LNCaP clone FGC (cell line): ENCODE measurements around the gene NR1I3.

ENCODE experiments used
- DNase-seq: peaks from one replicate; pipeline ENCODE4 v3.0.0-alpha.2; 2011; ENCODE audit warnings: low read depth
- H3K4me3 ChIP-seq: 2 replicates; pipeline ENCODE4 v1.5.1; 2011; ENCODE audit warnings: mild to moderate bottlenecking, low read depth, low read length, control low read depth
- TF ChIP-seq, protein P1 (sequence below): IDR thresholded peaks from 2 replicates; pipeline ENCODE4 v1.5.1; 2012; ENCODE audit warnings: mild to moderate bottlenecking; ENCODE audit not compliant: control insufficient read depth, insufficient read depth; ENCODE audit errors: extremely low read depth

NR1I3 gene

DNA sequence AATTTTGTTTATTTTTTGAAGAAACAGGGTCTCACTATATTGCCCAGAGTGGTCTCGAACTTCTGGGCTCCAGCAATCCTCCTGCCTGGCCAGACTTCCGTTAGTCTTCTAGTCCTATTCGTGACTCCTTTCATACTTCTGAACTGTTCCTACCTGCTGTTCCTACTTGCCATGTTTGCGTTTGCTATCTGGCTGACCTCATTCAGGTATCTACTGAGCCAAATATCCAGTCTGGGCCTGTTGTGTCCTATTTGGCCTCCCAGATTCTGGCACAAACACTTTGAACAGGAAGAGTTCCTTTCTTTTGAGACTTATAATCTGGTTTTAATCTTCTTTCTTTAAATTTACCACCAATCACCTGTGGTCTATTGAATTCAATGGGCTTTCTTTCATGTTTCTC, 6.9 kb upstream of the NR1I3 start:
- TF ChIP-seq, protein P1, sequence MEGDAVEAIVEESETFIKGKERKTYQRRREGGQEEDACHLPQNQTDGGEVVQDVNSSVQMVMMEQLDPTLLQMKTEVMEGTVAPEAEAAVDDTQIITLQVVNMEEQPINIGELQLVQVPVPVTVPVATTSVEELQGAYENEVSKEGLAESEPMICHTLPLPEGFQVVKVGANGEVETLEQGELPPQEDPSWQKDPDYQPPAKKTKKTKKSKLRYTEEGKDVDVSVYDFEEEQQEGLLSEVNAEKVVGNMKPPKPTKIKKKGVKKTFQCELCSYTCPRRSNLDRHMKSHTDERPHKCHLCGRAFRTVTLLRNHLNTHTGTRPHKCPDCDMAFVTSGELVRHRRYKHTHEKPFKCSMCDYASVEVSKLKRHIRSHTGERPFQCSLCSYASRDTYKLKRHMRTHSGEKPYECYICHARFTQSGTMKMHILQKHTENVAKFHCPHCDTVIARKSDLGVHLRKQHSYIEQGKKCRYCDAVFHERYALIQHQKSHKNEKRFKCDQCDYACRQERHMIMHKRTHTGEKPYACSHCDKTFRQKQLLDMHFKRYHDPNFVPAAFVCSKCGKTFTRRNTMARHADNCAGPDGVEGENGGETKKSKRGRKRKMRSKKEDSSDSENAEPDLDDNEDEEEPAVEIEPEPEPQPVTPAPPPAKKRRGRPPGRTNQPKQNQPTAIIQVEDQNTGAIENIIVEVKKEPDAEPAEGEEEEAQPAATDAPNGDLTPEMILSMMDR, result no peak
- no peak overlapping the region for H3K4me3 ChIP-seq
- peak; percentile 2 for DNase-seq

DNA sequence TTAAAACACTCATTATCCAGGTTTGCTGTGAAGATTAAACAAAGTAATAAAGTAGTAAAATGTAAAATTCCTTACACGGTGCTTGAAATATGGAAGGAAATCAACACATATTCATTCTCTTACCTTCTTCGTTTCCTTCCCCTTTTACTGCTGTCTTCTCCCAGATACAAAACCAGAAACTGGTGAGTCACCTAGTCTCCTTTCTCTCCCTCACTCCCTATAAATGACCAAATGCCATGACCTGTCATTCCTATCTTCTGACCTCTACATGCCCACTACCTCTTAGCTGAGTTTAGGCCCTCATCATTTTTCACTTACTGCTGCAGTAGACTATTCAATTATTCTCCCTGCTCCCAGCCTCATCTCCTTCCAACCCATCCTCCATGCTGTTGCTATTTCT, 4.3 kb upstream of the NR1I3 start:
- TF ChIP-seq, protein P1, result no peak
- H3K4me3 ChIP-seq, result no peak overlapping the region
- DNase-seq, result no peak

DNA sequence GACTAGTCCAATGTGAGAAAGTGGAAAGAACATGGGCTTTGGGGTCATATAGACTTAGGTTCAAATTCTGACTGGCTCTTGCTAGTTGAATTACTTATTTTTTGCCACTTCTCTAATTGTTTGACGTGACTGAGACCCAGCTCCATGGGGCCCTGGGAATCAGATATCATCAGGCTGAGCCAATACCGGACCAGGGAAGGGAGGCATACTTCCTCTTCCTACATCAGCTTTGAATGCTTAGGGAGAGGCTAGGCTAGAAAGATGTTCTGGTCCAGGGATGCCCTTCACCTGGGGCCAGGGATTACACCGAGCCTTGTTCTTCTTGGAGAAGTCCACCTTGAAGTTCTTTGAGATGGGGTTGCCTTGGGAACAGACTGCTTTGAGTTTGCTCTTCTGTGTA, 3.7 kb upstream of the NR1I3 start:
- no peak for DNase-seq
- no peak overlapping the region for H3K4me3 ChIP-seq
- TF ChIP-seq, protein P1, result no peak

DNA sequence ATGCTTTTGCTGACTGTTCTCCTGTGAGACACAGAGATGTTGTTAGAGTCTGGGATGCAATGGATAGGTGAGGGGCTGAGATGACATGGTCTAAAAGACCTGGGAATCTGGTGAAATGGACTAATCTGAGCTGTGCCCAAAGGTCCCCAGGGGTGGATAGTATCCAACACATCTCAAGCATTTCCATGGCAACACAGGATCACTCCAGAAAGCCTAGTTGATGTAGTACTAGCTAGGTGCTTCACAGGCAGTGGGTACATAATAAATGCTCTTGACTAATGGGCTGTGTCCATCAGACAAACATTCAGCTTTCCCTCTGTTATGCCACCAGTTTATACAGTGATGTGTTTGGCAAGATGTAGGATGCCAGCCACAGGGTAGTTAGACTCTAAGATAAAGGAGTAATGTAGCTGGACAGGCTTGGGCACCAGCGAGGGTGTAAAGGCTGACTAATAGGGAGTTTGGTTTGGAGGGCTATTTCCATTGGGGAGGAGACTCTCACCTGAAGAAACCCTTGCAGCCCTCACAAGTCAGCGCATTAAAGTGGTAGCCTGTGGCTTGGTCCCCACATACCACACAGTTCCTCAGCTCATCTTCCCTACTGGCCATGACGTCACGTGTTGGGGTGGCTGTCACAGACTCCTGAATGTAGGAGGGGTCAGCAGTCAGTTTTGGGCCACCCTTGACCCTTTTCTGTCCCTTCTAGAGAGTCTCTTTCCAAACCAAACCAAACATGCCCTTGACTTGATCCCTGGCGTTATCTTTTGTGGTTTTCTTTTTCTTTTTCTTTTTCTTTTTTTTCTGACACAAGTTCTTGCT, 1.8 kb downstream of the NR1I3 start:
- TF ChIP-seq, protein P1, result no peak

DNA sequence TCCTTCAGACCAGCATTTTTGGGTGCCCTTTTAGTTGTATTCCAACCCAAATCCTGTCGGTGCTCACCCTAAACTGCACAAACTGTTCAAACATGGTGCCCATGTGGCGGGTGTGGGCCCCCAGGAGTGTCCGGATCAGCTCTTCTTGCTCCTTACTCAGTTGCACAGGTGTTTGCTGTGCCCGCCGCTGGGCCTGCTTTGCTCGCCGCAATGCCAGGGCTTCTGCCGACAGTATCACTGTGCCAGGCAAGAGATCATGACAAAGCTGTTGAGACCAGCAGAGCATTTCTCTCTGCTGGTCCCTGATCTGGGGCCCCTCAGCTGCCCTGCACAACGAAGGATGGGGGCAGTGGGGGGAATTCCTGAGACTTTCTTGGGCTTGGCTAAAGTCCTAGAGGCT, 4.9 kb downstream of the NR1I3 start:
- TF ChIP-seq, protein P1, result no peak
- no peak for DNase-seq
- H3K4me3 ChIP-seq, result no peak overlapping the region

More for the DNA sequence above, 1.8 kb downstream of the NR1I3 start:
- no peak overlapping the region for H3K4me3 ChIP-seq
- no peak for DNase-seq

DNA sequence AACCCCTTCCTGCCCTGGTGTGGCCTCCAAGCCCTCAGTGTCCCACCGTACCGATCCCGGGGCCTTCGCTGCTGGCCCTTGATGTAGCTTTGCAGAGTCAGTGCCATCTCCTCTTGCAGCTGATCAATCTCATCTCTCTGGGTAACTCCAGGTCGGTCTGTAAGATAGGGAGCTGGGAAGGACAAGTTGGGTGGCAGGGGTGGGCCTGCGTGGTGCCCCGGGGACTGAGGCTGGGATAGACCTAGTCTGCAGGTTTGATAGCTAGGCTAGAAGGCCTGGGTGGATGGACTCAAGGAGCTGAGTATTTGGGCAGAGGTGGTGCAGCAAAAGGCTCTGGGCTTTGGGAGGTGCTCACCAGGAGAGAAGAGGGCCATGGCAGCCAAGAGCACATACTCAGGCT, 7.2 kb downstream of the NR1I3 start:
- TF ChIP-seq, protein P1, result no peak
- DNase-seq, result no peak
- no peak overlapping the region for H3K4me3 ChIP-seq

DNA sequence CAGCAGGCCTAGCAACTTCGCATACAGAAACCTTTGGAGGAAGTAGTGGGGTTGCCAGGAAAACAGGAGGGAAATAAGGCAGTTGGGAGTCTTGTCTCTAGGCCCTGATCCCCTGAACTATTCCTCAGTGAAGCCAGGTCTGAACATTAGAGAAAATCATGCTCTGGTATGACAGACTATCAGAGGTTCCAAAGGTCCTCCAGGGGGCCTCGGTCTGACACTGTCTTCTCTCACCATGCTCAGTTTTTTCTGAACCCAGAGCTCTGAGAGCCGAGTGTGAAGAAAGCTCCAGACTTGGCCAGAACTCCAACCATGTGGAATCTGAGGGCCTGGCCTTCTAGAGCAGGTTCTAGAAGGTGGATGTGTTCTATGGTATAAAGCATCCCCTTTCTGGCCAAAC, 8.1 kb downstream of the NR1I3 start:
- TF ChIP-seq, protein P1, result no peak
- no peak overlapping the region for H3K4me3 ChIP-seq
- no peak for DNase-seq
